GDM1 (cell line): ENCODE results near the gene CPLX1.
"Not testable (repeated sequence)": the region's sequence is repeated elsewhere in the genome, so short reads cannot be mapped to it uniquely, and the experiment has no call there.

Experiments used
- DNase-seq: peaks from one replicate; lab custom pipeline; 2025; lab: John Stamatoyannopoulos, UW

Gene CPLX1

DNA sequence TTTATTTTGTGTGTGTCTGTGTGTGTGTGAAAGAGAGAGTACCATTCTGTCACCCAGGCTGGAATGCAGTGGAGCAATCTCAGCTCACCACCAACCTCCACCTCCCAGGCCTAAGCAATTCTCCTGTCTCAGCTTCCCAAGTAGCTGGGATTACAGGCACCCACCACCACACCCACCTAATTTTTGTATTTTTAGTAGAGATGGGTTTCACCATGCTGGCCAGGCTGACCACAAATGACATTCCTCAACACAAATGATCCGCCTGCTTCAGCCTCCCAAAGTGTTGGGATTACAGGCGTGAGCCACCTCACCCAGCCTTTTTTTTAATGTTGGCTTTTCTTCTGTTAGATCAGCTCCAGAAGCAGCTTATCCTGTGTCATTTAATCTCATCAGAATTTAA is 50.4 kb downstream of the CPLX1 start:
- DNase-seq: not testable (repeated sequence)

DNA sequence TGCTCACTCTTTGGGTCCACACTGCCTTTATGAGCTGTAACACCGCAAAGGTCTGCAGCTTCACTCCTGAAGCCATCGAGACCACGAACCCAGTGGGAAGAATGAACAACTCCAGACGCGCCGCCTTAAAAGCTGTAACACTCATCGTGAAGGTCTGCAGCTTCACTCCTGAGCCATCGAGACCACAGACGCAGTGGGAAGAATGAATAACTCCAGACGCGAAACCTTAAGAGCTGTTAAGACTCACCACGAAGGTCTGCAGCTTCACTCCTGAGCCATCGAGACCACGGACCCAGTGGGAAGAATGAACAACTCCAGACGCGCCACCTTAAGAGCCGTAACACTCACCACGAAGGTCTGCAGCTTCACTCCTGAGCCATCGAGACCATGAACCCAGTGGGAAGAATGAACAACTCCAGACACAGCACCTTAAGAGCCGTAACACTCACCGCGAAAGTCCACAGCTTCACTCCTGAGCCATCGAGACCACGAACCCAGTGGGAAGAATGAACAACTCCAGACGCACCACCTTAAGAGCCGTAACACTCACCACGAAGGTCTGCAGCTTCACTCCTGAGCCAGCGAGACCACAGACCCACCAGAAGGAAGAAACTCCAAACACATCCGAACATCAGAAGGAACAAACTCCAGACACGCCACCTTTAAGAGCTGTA is 51.4 kb downstream of the CPLX1 start:
- DNase-seq: not testable (repeated sequence)

DNA sequence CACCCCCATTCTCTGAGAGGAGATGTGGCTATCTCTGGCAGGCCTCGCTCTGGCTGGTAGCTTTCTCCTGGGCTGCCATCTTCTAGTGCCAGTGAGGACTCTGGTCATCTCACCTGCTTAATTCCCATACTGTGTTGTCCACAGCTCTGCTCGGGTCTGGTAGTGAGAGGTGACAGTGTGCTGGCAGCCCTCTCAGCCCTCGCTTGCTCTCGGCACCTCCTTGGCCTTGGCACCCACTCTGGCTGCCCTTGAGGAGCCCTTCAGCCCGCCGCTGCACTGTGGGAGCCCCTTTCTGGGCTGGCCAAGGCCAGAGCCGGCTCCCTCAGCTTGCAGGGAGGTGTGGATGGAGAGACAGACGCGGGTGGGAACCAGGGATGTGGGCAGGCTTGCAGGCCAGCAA is 52.7 kb downstream of the CPLX1 start:
- no peak for DNase-seq

DNA sequence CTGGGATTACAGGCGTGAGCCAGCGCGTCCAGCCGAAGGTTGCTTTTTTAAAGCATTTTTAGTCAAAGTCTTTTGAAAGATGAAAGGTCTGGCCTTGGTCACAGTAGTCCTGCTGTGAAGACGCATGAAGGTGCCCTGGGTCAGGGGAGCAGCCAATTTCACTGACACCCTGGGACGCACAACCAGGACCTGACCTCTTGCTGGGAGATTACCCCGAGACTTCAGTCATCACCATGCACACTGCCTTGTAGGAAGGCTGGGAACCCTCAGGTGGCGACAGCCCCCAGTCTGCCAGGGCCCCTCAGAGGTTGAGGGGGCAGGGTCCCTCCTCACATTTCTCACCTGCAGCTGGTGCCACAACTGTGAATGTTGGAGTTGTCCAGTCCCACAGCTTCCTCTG is 53.2 kb downstream of the CPLX1 start:
- no peak for DNase-seq

DNA sequence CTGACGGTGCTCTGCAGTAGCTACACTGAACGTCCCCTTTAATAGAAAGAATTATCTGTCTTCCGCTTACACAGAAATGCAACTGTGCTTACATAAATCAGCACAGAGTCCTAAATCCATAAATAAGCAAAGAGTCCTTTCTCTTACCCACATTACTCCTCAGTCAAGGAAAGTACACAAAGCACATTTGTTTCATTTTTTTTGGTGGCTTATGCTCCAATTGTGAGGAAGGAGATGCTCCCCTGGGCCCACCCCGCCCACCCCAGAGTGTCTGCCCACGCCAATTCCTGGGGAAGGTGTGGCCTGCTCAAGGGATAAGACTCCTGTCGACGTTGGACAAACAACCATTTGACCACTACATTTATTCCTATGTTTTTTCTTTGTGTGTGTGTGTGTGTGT is 53.8 kb downstream of the CPLX1 start:
- no peak for DNase-seq

DNA sequence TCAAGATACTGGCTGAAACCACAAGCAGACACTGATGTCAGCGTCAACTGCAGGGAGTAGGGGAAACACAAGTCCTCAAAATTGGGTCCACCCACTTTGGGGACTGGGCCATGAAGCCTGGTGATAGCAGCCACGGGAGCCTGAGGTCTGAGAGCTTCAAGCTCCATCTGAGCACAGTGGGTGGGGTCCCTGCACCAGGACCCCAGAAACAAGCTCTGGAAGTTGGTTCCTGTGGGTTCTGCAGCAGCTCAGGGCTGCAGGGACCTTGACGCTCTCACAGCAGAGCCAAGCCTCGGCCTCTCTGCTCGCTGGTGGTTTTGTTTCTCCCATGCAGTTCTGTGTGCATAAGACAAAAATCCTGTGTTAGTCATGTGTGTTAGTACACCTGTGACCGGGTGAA is 54.5 kb downstream of the CPLX1 start:
- DNase-seq: no peak

DNA sequence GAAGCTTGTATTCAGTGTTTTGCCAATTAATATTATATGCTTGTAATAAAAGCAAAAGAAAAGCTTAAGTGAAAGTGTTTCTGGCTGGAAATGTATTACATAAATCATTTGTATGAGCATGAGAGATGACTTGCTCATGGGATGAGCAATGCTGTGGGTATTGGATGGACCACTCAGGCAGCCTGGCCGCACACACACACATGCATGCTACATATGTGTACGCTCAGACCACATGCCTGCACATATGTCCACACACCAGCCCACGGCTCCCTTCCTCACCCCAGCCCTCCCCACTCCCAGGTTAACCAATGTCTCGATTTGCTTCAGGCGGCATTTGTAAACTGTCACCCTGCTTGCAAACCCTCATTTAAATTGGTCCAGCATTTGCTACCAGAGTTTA is 55.9 kb downstream of the CPLX1 start:
- DNase-seq: no peak

DNA sequence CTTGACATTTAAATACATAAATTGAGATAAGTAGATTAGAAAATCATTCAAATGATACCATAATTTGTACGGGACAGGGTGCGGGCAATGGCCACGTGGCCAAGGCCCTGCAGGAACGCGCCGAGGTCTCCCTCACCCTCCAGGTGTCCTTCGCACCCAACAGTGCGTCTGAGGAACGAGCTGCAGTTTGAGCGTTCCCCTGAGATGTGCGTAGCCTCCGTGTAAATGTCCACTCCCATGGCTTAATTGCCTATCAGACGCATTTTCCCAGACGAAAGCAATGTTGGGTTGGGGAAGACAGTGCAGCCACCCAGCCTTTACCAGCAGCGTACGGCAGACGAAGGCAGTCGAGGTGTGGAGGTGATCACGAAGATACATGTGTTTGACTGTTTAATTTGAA is 56.4 kb downstream of the CPLX1 start:
- no peak for DNase-seq

DNA sequence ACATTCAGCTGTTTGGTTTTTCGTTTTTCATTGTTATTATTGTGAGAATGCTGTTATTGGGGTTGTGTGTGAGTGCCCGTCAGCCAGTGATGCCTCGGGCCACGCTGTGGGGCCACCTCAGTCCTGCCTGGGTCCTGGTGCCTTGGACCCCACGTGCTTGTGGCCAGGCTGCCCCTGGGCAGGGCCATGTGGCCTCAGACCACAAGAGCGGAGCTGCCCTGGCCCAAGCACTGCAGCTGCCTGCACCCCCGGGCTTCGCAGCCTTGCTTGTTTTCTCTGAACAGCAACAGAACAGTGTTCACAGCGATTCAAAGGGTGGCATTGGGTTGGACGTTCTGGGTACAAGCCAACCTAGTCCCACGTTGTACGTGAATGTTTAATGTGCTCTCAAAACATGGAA is 56.9 kb downstream of the CPLX1 start:
- no peak for DNase-seq

DNA sequence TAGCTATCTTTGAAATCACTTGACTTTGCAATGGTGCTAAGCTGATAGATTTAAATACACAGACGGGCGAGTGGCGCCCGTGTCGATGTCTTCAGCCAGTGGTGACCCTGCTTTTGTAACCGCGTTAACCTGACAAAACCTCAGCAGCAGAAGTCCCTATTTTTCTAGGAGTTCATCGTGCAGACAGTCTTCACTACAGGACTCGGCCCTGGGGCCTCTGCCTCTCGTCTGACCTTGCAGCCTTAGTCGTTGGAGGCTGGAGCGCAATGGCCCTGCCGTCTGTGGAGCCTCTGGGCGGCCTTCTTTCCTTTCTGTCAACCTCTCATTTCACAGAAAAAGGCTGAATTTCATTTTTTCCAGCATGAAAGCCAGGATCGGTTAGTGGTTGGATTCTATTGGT is 57.9 kb downstream of the CPLX1 start:
- no peak for DNase-seq

DNA sequence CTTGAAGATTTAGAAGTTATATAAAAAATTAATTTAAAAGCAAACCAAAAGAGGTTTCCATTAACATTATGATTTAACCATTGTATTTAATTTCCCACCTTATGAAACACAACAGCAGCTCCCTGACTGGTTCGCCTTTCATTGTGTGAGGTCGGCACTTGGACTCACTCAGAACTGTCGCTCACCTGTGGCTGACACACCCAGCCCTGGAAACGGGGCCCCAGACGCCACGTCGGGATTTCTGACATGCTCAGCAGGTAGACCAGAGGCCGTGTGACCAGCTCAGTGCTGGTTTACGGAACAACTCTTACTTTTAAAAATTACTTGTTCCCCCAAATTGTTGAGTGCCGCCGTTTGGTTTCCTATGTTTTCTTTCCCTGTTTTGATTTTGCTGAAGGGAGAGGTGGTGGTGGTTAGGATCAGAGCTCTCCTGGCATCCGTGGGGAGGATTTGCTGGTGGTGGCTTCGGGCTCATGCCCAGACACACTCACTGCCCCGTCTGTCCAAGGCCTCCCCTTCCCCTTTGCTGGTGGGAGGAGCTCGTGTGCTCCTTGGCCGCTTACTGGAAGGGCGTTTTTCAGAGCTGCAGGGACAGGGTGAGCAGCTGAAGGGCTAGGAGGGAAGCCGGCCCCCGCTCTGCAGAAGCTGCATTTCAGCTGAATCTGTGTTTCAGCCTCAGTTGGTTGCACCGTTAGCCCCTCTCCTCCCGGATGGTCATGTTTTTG is 59.2 kb downstream of the CPLX1 start:
- DNase-seq: no peak

DNA sequence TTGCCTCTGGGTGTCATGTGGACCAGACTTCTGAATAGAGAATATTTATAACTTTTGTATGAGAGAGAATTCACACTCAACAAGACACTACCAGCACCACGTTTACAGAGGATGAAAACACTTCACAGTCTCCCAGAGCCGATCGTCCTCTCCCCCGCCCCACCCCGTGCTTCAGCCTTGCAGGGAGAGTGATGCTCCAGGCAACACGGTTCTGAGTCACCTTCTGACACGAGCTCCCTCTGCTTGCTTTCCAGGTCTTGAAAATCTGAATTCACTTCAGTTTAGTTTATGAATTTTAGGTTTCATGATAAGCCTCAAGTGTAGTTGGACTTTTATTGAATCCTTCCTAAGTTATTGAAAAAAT is 59.8 kb downstream of the CPLX1 start:
- DNase-seq: no peak

DNA sequence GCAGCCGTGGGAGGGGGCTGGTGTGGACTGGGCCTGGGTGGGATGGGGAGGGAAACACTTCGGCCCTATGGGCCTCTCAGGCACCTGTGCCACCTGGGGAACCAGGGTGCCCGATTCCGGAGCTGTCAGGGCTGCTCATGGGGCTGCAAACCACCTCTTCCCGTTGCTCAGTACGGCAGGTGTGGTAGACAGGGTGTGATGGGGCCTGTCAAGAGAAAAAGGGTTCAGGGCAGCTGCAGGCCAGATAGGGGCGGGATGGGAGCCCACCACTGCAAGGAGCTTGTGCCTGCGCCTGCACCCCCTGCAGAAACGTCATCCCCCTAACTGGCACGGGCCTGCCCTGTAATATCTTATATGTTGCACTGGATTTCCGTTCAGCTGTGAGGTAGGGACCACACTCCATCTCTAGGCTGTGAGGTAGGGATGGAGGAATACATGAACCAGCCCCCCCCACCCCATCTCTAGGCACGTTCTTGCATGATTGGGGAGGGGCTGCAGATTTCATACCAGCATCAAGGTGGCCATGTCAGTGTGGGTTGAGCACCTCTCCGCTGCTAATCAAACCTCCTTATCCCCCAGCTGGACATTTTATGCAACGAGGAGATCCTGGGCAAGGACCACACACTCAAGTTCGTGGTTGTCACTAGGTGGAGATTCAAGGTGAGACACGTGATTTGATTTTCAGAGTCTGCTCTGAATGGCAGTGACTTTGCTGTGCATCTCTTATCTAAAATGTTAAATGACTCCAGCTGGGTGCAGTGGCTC is 61.3 kb downstream of the CPLX1 start:
- no peak for DNase-seq

DNA sequence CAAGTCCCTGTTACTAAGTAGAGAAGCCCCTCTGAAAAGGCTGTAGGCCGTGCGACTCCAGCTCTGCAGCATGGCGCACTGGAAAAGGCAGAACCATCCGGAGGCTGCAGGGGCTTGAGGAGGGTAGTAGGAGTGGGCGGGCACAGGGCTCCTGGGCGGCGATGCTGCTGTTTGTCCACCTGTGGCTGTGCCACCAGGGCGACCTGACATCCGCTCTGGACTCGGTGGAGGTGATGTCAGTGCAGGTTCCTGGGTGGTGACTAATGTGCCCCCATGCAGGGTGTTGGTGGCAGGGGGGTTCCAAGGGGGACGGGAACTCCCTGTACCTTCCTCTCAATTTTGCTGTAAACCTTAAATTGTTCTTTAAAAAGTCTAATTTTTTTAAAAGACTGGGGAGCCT is 62.0 kb downstream of the CPLX1 start:
- DNase-seq: no peak

DNA sequence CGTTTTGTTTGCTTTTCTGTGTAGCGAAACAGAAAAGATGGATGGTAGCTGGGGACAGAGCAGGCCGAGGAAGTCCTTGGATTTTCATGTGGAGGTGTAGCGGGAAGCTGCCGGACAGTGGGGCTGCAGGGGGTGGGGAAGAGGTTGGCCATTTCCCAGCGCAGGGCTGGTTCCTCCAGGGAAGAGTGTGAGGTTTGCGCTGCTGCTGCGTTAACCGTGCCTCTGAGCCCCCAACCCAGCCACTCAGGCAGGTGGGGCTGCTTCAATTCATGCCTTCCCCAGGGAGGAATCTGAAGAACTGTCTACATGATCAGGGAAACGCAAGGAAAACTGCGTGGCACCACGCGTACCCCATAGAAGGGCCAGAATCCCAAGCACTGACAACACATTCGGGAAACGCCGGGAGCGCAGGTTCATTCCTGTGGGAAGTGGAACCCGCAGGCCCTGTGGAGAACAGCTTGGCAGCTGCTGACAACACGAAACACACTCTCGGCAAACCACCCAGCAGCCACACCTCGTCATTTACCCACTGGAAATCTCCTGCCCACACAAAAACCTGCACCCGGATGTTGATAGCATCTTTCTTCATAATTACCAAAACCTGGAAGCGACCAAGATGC is 62.6 kb downstream of the CPLX1 start:
- DNase-seq: no peak

DNA sequence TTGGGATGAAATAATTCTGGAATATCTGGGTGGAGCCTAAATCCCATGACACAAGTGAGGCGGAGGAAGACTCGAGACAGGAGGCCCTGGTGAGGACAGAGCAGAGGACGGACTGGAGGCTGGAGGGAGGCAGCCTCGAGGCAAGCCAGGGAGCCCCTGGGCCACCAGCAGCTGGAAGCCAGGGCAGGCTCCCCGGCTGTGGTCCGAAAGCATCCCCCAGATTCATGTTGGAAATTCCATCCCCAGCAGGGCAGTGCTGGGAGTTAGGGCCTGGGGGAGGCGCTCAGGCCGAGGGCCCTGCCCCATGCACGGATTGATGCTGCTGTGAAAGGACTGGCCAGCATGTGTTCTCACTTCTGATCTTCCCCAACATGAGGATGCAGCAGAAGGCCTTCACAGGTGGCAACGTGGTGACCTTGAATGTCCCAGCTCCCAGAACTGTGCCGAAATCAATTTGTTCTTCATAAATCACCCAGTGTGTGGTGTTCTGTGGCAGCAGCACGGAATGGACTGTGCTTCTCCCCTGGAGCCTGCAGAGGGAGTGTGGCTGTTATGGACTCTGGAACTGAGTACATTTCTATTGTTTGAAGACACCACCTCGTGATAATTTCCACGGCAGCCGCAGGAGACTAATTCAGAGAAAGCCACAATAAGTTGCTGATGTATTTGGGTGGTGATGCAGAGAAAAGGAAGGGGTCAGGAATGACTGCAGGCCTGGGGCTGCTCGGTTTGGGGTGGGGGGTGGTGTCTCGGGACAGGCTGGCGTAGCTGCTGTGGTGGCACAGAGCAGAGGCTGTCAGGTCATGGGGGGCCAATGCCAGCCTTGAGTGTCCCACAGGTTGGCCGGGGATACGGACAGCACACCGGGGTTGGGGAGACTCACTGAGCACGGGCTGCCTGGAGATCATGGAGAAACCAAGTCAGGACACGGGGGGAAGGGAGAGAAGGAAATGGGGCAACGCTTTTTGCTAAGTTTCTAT is 63.4 kb downstream of the CPLX1 start:
- no peak for DNase-seq

DNA sequence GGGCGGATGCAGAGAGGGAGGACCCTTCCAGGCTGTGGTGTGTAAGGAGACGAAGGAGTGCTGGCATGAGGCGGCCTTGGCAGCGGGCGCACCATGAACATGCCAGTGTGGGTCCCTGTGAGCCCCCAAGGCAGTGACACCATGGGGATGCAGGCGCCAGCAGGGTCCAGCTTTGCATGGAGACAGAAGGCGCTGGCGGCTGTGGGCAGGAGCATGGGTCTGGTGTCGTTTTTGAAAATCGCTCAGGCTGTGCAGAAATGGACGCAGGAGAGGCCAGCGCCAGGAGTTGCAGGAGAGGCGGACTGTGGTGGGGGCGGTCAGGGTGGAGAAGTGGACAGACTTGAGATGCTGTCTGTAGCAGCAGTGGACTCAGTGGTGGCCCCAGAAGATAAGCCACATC is 64.2 kb downstream of the CPLX1 start:
- DNase-seq: no peak

DNA sequence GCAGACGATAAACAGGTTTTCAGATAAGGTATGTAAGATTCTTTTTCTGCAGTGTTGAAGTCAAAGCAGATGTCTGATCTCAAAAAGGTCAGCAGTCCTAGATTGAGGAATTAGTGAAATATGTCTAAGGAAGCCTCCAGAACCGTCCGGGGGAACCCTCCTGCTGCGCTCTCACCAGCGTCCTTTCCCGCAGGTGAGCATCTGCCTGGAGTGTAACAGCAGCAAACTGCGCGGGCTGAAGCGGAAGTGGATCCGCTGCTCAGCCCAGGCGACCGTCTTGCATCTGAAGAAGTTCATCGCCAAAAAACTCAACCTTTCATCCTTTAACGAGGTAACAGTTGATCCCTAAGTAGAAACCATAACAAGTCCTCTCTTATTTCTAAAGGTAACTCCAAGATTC is 64.8 kb downstream of the CPLX1 start:
- DNase-seq: no peak

DNA sequence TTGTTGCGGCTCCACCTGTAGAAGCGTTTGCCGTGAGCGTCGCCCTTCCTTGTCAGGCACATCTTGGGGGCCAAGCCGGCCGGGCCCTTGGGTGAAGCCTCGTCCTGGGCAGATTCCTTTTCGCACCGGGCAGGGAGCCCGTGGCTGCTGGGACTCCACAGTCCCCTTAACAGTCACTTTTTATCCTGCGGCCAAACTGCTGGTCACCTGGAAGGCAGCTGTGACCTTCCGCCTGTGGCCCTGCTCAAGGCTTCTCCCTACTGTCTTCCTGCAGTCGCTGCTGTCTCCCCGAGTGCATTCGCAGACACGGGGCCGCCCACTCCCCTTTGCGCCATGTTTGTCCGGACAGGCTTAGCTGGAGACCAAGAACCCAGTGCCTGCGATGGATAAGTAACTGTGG is 65.3 kb downstream of the CPLX1 start:
- no peak for DNase-seq

DNA sequence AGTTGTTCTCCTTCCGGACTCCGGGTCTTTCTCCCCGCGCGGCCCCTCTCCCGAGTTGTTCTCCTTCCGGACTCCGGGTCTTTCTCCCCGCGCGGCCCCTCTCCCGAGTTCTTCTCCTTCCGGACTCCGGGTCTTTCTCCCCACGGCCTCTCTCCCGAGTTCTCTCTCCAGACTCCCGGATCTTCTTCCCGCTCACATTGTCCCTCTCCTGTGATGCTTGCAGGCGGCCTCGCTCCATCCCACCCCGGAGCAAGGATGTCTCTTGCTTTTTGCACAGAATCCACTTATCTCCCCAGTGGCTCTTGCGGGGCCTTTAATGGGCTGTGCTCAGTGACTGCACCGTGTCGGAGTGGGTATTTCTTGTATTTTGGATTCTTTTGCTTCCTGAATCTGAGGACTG is 66.1 kb downstream of the CPLX1 start:
- not testable (repeated sequence) for DNase-seq

DNA sequence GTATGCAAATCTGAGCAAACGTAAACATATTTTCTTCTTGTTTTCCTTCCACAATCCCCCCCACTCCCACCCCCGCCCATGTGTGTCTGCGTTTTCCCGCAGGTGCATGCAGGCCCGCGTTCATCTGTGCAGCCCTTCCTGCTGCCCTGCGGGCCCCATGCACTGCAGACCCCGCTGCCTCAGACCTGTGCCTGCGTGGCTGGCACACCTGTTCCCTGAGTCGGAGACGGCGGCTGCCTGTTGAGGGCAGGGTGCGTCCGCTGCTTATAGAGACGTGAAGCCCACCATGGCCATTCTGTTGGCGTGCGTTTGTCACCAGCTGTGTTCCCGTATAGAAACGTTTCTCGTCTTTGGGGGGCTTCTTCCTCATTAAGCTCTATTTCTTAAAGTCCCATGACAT is 68.8 kb downstream of the CPLX1 start:
- DNase-seq: no peak
